HT-29 (cell line): ENCODE measurements around the gene TMEM82. TPM values are rescaled to one million over a fixed set of nuclear protein-coding genes. Genes with fewer than 3 reads are reported as not detected.

Source experiments
- DNase-seq: peaks from one replicate; pipeline ENCODE4 v3.0.0-alpha.2; 2015; ENCODE audit warnings: low spot score
- total RNA-seq: library from RNA; depleted of rRNA; stranded (reverse); fragments of >200 nt; shearing (Covaris generic); gene quantifications from 2 replicates; pipeline ENCODE4 v1.2.3, GENCODE V29; 2014; rRNA removed

The TMEM82 gene
- total RNA-seq, 1 experiment from 2014 or later: not detected

DNA sequence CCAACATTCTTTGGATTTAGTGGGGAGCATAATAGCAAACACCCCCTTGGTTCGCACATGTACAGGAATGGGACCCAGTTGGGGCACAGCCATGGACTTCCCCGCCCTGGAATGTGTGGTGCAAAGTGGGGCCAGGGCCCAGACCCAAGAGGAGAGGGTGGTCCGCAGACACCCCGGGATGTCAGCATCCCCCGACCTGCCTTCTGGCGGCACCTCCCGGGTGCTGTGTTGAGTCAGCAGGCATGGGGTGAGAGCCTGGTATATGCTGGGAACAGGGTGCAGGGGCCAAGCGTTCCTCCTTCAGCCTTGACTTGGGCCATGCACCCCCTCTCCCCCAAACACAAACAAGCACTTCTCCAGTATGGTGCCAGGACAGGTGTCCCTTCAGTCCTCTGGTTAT, 43.4 kb downstream of the TMEM82 start:
- no peak for DNase-seq

DNA sequence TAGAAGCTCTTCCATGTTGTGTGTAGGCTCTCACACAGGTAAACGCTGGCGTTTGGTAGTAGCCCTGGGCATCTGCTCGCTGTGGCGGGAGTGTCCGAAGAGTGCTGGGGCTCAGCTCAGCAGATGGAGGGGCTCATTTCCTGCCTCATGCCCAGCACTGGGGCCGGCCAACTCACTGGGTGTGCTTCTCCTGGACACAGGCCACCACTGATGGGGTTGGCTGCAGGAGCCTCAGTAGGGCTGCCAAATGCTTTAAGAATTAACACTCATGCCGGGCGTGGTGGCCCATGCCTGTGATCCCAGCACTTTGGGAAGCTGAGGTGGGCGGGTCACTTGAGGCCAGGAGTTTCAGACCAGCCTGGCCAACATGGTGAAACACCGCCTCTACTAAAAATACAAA, 44.3 kb downstream of the TMEM82 start:
- DNase-seq: no peak

DNA sequence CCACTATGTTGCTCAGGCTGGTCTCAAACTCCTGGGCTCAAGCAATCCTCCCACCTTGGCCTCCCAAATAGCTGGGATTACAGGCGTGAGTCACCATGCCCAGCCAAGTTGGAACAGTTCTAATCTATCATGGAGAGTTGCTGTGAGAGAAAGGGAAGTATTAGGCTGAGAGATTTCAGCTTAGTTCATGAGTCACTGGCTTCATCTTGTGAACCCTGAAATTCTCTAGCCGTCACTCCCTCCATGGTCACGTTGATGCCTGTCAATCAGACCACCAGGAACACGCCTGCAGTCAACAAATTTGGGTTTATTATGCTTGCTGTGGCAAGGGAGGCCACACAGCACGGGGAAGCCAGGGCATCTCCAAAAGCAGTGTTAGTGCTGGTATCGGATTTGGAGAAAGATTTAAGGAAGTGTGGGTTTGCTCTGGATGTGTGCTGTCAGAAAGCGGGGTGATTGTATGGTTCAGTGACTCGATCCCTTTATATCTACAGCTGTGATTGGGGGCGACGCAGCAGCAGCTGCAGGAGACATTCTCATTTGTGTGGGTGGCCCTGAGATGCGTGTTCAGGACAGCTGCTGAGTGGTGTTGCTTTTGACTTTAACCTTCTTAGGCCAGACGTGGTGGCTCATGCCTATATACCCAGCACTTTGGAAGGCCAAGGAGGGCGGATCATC, 46.5 kb downstream of the TMEM82 start:
- no peak for DNase-seq

DNA sequence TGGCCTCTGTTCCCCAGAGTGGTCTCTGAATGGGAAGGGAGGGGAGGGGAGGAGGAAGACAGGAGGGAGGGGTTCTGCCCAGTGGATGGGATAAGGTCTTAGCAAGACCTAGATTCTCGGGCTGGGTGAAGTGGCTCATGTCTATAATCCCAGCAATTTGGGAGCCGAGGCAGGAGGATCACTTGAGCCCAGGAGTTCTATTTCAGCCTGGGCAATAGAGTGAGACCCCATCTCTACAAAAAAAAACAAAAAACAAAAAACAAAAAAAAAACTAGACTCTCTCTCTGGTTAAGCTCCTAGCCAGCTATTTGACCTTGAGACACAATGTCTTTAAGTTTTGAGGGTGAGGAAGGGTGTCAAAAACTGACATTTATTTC, 53.8 kb downstream of the TMEM82 start:
- no peak for DNase-seq

Other genes starting within 250 kb of the TMEM82 start
- gene CASP9, start 218.3 kb upstream of the TMEM82 start, total RNA-seq: 15.7 and 18.0 TPM in 2 replicates
- gene DNAJC16, start 215.7 kb upstream of the TMEM82 start, total RNA-seq: 4.8 and 9.3 TPM in 2 replicates
- gene AGMAT, start 157.4 kb upstream of the TMEM82 start, total RNA-seq: 52.1 and 62.5 TPM in 2 replicates
- 18.7 and 31.1 TPM in 2 replicates for gene DDI2, start 125.0 kb upstream of the TMEM82 start, total RNA-seq
- gene PLEKHM2, start 58.2 kb upstream of the TMEM82 start, total RNA-seq: 26.6 and 29.4 TPM in 2 replicates
- 0.23 TPM in 1 of 2 replicates, not detected in the other for gene SLC25A34, start 6.2 kb upstream of the TMEM82 start, total RNA-seq
- gene FBLIM1, start 16.3 kb downstream of the TMEM82 start, total RNA-seq: 18.0 and 20.9 TPM in 2 replicates
- gene UQCRHL, start 65.2 kb downstream of the TMEM82 start, total RNA-seq: 5.5 and 8.0 TPM in 2 replicates
- gene SPEN, start 105.2 kb downstream of the TMEM82 start, total RNA-seq: 17.1 and 20.1 TPM in 2 replicates
- gene ZBTB17, start 233.6 kb downstream of the TMEM82 start, total RNA-seq: 44.1 and 45.5 TPM in 2 replicates